ENCODE data around the gene SOD2. TPM values are rescaled to one million over a fixed set of nuclear protein-coding genes. Genes with fewer than 3 reads are reported as not detected.

Gene SOD2
- total RNA-seq, 1 experiment from 2014 or later = 98.6 TPM

DNA sequence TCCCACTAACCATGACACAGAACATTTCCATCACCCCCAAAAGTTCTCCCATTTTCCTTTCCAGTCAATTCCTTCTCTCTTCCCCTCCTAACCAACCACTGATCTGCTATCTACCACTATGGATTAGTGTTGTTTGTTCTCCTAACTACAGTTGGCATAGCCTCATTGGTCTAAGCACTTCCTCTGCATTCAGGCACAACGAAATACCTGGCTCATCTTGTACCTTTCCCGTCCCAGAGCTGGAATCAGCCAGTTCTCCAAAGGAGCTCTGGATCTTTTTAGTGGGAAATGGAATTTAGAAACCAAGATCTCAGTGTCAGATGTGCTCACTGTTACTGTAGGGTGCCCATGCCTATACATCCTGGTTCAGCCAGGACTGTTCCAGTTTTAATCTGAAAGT lies 30.2 kb upstream of the SOD2 start:
- Histone ChIP-seq H3K4me2 (ENCODE audit: low read length) (no peak overlapping the region), H3K27me3 (ENCODE audit: insufficient read depth, low read length) (no peaks in the 10 kb centered on the region), H2AFZ (ENCODE audit: low read depth, low read length, poor library complexity, severe bottlenecking) (no peak overlapping the region), H3K27ac (ENCODE audit: low read depth, low read length) (no peak overlapping the region), H3K4me1 (ENCODE audit: control insufficient read depth in 1 of 2, insufficient read depth in 2 of 2, low read length in 2 of 2) (peaks cover 5 to 11% of the 10 kb centered on the region in 2 experiments; a peak in 3 of 4 replicates), H4K20me1 (ENCODE audit: insufficient read depth) (no peaks in the 10 kb centered on the region), H3K9me3 (ENCODE audit: control insufficient read depth in 1 of 2, insufficient read depth in 1 of 2, low read depth in 1 of 2, low read length in 2 of 2) (no peaks in the 10 kb centered on the region), H3K9me2 (ENCODE audit: insufficient read depth) (no peaks in the 10 kb centered on the region), H3K9ac (ENCODE audit: low read length) (no peak overlapping the region), H3K79me2 (ENCODE audit: insufficient read depth, low read length) (peaks cover 55% of the 10 kb centered on the region), H3K36me3 (ENCODE audit: control insufficient read depth in 1 of 2, insufficient read depth in 2 of 2, low read length in 2 of 2) (no peaks in the 10 kb centered on the region; a peak in 1 of 4 replicates), H3K4me3 (replicated peaks in 1 of 2; ENCODE audit: low read depth in 1 of 2, low read length in 2 of 2) (no peak overlapping the region)
- intact Hi-C loops (cut with micrococcal nuclease) = loop anchor here (10.0 kb wide), 1 partner anchor 732 kb away; no protein-coding TSS in a partner anchor
- RAD21 ChIA-PET (ENCODE audit: low non-redundant PET in 1 of 2, low total read pairs in 2 of 2, uncharacterized antibody in 2 of 2, unreplicated experiment in 2 of 2) = no interaction called here
- DNase-seq (ENCODE audit: low read depth, low spot score) = no peak
- ATAC-seq = no peak
- POLR2A ChIA-PET = interaction anchor here (1.4 kb wide), 1 partner anchor 66 kb away, joined by 3 read pairs; the partner anchor contains the start of gene TCP1
- CTCF ChIA-PET = interaction anchor here (0.6 kb wide), 1 partner anchor 159 kb away, joined by 6 read pairs; no protein-coding TSS in a partner anchor
- no TSS peak for BruUV-seq (replicated peaks)
- TF ChIP-seq POLR2A (IDR thresholded peaks at IDR 0.05; ENCODE audit: borderline replicate concordance, extremely low read depth, insufficient read depth, insufficient read length) (no peak), ZBTB33 (IDR thresholded peaks at IDR 0.05; ENCODE audit: extremely low read depth, insufficient replicate concordance, low read length) (no peak), CTCF (IDR thresholded peaks at IDR 0.05 in 2 of 3, conservative IDR thresholded peaks at IDR 0.05 in 1 of 3; ENCODE audit: borderline replicate concordance in 1 of 3, insufficient read depth in 1 of 3, low read depth in 2 of 3, low read length in 2 of 3) (no peak), EZH2phosphoT487 (IDR thresholded peaks at IDR 0.05; ENCODE audit: borderline replicate concordance) (no peak), FOSL1 (IDR thresholded peaks at IDR 0.05; ENCODE audit: low read depth) (no peak), SP1 (IDR thresholded peaks at IDR 0.05; ENCODE audit: low read depth) (no peak), SIN3A (IDR thresholded peaks at IDR 0.05; ENCODE audit: low read depth) (no peak), REST (IDR thresholded peaks at IDR 0.05; ENCODE audit: low read depth) (no peak), CEBPB (IDR thresholded peaks at IDR 0.05; ENCODE audit: low read depth) (no peak), ZNF274 (IDR thresholded peaks at IDR 0.05; ENCODE audit: low read depth, low read length) (no peak)
